NCI-H1048 (cell line): ENCODE results near the gene PCDHB14.
"Not testable (repeated sequence)": the region's sequence is repeated elsewhere in the genome, so short reads cannot be mapped to it uniquely, and the experiment has no call there.

Source experiments
- DNase-seq: peaks from one replicate; lab custom pipeline; 2025; lab: John Stamatoyannopoulos, UW

Gene PCDHB14

DNA sequence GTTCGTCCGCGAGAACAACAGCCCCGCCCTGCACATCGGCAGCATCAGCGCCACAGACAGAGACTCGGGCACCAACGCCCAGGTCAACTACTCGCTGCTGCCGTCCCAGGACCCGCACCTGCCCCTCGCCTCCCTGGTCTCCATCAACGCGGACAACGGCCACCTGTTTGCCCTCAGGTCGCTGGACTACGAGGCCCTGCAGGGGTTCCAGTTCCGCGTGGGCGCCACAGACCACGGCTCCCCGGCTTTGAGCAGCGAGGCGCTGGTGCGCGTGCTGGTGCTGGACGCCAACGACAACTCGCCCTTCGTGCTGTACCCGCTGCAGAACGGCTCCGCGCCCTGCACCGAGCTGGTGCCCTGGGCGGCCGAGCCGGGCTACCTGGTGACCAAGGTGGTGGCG, 12.9 kb upstream of the PCDHB14 start:
- DNase-seq = not testable (repeated sequence)

DNA sequence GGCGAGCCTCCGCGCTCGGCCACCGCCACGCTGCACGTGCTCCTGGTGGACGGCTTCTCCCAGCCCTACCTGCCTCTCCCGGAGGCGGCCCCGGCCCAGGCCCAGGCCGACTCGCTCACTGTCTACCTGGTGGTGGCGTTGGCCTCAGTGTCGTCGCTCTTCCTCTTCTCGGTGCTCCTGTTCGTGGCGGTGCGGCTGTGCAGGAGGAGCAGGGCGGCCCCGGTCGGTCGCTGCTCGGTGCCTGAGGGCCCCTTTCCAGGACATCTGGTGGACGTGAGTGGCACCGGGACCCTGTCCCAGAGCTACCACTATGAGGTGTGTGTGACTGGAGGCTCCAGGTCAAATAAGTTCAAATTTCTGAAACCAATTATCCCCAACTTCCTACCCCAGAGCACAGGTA, 12.3 kb upstream of the PCDHB14 start:
- DNase-seq = not testable (repeated sequence)

DNA sequence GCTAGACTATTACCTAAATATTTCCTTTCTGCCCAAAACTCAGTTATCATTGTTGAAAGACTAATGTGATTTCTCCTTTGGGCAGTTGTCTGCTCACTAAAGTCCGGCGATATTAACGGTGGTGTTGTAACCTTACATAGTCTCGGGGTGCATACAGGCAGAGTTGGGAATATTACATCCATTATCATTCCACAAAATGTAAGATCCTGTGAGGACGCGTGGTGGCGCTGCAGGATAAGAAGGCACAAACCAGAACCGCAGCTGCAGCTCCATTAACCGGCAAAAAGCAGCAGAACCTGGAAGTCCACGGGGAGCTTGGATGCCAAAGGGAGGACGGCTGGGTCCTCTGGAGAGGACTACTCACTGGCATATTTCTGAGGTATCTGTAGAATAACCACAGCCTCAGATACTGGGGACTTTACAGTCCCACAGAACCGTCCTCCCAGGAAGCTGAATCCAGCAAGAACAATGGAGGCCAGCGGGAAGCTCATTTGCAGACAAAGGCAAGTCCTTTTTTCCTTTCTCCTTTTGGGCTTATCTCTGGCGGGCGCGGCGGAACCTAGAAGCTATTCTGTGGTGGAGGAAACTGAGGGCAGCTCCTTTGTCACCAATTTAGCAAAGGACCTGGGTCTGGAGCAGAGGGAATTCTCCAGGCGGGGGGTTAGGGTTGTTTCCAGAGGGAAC, 9.3 kb upstream of the PCDHB14 start, which contains the start of gene PCDHB13:
Gene PCDHB13, plus strand, starts transcription at position 264 of the 684 bp plus-strand sequence. Its CDS starts 205 bp downstream, at position 469.
- not testable (repeated sequence) for DNase-seq

DNA sequence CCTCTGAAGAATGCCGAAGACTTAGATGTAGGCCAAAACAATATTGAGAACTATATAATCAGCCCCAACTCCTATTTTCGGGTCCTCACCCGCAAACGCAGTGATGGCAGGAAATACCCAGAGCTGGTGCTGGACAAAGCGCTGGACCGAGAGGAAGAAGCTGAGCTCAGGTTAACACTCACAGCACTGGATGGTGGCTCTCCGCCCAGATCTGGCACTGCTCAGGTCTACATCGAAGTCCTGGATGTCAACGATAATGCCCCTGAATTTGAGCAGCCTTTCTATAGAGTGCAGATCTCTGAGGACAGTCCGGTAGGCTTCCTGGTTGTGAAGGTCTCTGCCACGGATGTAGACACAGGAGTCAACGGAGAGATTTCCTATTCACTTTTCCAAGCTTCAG, 8.6 kb upstream of the PCDHB14 start:
- DNase-seq = not testable (repeated sequence)

DNA sequence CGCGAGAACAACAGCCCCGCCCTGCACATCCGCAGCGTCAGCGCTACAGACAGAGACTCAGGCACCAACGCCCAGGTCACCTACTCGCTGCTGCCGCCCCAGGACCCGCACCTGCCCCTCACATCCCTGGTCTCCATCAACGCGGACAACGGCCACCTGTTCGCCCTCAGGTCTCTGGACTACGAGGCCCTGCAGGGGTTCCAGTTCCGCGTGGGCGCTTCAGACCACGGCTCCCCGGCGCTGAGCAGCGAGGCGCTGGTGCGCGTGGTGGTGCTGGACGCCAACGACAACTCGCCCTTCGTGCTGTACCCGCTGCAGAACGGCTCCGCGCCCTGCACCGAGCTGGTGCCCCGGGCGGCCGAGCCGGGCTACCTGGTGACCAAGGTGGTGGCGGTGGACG, 7.6 kb upstream of the PCDHB14 start:
- DNase-seq = not testable (repeated sequence)

DNA sequence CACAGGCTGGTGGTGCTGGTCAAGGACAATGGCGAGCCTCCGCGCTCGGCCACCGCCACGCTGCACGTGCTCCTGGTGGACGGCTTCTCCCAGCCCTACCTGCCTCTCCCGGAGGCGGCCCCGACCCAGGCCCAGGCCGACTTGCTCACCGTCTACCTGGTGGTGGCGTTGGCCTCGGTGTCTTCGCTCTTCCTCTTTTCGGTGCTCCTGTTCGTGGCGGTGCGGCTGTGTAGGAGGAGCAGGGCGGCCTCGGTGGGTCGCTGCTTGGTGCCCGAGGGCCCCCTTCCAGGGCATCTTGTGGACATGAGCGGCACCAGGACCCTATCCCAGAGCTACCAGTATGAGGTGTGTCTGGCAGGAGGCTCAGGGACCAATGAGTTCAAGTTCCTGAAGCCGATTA, 7.1 kb upstream of the PCDHB14 start:
- DNase-seq = not testable (repeated sequence)

DNA sequence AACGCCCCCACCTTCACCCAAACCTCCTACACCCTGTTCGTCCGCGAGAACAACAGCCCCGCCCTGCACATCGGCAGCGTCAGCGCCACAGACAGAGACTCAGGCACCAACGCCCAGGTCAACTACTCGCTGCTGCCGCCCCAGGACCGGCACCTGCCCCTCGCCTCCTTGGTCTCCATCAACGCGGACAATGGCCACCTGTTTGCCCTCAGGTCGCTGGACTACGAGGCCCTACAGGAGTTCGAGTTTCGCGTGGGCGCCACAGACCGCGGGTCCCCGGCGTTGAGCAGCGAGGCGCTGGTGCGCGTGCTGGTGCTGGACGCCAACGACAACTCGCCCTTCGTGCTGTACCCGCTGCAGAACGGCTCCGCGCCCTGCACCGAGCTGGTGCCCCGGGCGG, 1.7 kb downstream of the PCDHB14 start:
- DNase-seq = not testable (repeated sequence)

DNA sequence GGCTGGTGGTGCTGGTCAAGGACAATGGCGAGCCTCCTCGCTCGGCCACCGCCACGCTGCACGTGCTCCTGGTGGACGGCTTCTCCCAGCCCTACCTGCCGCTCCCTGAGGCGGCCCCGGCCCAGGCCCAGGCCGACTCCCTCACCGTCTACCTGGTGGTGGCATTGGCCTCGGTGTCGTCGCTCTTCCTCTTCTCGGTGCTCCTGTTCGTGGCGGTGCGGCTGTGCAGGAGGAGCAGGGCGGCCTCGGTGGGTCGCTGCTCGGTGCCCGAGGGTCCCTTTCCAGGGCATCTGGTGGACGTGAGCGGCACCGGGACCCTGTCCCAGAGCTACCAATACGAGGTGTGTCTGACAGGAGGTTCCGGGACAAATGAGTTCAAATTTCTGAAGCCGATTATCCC, 2.3 kb downstream of the PCDHB14 start:
- DNase-seq = not testable (repeated sequence)

DNA sequence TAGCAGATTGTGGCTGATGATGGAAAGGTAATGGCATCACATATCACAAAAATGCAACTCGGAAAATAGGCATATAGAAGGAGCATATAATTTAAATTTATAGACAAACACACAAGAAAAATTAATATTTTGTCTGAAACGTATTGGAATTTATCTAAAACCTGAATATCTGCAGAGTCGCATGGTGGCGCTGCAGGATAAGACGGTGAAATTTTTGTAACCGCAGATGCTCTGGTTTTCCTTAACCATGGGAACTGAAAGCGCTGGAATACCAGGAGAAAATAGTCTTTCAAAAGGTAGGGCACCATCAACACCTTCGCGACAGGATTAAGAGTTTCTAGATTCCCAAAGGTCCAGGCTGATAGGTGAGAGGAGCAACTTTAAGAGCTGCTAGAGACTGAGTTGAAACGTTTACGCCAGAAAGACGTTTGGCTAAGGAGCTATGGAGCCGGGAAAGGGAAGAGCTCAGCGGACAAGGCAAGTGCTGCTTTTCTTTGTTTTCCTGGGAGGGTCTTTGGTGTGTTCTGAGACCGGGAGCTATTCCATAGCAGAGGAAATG, 11.0 kb downstream of the PCDHB14 start:
- no peak for DNase-seq

DNA sequence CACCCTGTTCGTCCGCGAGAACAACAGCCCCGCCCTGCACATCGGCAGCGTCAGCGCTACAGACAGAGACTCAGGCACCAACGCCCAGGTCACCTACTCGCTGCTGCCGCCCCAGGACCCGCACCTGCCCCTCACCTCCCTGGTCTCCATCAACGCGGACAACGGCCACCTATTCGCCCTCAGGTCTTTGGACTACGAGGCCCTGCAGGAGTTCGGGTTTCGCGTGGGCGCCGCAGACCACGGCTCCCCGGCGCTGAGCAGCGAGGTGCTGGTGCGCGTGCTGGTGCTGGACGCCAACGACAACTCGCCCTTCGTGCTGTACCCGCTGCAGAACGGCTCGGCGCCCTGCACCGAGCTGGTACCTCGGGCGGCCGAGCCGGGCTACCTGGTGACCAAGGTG, 12.8 kb downstream of the PCDHB14 start:
- not testable (repeated sequence) for DNase-seq

DNA sequence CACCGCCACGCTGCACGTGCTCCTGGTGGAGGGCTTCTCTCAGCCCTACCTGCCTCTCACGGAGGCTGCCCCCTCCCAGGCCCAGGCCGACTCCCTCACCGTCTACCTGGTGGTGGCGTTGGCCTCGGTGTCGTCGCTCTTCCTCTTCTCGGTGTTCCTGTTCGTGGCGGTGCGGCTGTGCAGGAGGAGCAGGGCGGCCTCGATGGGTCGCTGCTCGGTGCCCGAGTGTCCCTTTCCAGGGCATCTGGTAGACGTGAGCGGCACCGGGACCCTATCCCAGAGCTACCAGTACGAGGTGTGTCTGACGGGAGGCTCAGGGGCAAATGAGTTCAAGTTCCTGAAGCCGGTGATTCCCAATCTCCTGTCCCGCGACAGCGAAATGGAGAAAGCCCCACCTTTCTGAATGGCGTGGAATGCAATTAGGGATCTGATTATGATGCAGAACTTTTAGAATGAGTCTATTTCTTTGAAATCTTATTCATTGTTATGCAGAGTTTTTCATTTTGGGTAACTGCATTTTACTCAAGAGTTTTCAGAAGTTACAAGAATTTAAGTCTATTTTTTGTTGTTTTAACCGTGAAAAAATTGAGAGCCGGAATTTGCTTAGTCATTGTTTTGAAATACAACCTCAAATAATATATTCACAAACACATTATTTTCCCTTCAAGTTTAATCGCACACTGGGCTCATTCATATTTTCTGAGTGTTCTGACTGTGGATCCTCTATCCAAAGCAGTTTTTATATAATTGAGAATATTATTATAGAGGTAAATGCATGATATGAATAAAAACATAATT, 13.6 kb downstream of the PCDHB14 start:
- no peak for DNase-seq

DNA sequence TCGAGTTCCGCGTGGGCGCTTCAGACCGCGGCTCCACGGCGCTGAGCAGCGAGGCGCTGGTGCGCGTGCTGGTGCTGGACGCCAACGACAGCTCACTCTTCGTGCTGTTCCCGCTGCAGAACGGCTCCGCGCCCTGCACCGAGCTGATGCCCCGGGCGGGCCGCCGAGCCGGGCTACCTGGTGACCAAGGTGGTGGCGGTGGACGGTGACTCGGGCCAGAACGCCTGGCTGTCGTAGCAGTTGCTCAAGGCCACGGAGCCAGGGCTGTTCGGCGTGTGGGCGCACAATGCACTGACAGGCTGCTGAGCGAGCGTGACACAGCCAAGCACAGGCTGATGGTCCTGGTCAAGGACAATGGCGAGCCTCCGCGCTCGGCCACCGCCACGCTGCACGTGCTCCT, 18.4 kb downstream of the PCDHB14 start:
- DNase-seq = no peak

DNA sequence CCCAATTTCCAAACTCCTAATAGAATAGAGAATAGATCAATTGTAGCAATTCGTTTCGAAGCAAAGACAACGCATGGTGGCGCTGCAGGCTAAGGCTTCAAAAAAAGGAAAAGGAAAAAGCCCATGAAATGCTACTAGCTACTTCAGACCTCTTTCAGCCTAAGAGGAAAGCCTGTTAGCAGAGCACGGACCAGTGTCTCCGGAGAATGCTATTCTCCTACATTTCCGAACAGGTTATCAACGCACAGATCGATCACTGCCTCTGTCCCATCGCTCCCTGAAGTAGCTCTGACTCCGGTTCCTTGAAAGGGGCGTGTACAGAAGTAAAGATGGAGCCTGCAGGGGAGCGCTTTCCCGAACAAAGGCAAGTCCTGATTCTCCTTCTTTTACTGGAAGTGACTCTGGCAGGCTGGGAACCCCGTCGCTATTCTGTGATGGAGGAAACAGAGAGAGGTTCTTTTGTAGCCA, 22.1 kb downstream of the PCDHB14 start, which contains the start of gene PCDHB15:
Gene PCDHB15, plus strand, starts transcription at position 146 of the 468 bp plus-strand sequence. Its CDS starts 184 bp downstream, at position 330.
- DNase-seq = no peak

DNA sequence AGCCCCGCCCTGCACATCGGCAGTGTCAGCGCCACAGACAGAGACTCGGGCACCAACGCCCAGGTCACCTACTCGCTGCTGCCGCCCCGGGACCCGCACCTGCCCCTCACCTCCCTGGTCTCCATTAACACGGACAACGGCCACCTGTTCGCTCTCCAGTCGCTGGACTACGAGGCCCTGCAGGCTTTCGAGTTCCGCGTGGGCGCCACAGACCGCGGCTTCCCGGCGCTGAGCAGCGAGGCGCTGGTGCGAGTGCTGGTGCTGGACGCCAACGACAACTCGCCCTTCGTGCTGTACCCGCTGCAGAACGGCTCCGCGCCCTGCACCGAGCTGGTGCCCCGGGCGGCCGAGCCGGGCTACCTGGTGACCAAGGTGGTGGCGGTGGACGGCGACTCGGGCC, 23.8 kb downstream of the PCDHB14 start:
- not testable (repeated sequence) for DNase-seq

DNA sequence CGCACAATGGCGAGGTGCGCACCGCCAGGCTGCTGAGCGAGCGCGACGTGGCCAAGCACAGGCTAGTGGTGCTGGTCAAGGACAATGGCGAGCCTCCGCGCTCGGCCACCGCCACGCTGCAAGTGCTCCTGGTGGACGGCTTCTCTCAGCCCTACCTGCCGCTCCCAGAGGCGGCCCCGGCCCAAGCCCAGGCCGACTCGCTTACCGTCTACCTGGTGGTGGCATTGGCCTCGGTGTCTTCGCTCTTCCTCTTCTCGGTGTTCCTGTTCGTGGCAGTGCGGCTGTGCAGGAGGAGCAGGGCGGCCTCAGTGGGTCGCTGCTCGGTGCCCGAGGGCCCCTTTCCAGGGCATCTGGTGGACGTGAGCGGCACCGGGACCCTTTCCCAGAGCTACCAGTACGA, 24.3 kb downstream of the PCDHB14 start:
- DNase-seq = not testable (repeated sequence)

DNA sequence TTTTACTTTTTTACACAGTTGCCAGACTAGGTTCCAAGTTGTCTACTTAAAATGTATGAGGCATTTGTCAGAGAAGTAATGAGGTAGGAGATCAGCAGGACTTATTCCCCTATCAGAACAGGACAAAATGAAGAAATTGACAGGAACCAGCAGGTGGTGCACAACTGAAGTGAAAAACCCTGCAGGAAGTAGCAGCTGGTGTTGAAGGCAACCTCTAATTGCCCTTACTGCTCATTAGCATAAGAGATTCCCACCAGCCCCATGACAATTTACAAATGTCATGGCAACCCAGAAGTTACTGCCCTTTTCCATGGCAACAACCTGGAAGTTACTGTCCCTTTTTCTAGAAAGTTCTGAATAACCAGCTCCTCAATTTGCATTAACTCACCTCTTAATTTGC, 27.4 kb downstream of the PCDHB14 start:
- DNase-seq = no peak

DNA sequence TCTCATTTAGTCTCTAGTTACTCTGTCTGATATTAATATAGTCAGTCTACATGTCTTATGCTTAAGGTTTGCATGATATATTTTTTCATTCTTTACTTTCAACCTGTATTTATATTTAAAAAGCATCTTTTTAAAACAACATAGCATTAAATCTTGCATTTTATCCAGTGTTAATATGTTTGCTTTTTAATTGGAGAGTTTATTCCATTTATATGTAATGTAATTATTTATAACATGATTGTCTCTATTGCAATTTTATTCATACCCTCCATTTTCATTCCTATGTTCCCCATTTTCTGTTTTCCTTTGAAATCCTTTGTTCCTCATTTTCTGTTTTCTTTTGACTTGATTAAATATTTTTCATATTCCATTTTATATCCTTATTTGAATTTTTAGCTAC, 35.3 kb downstream of the PCDHB14 start:
- no peak for DNase-seq

DNA sequence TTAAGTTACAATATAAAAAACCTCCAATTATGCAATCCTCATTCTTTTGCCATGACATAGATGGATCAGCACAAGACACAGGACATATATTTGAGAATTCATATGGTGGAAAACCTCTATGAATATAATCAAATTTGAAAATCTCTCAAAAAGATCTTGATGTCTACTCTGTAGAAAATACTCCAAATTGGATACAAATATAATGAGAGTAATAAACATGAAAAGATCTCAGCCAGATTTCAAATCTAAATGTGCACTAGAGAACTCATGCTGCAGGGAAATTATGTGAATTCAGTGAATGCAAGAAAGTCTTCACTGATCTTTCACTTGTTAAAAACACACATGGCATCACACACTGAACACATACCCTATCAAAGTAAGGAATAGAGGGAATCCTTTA, 35.8 kb downstream of the PCDHB14 start:
- no peak for DNase-seq

DNA sequence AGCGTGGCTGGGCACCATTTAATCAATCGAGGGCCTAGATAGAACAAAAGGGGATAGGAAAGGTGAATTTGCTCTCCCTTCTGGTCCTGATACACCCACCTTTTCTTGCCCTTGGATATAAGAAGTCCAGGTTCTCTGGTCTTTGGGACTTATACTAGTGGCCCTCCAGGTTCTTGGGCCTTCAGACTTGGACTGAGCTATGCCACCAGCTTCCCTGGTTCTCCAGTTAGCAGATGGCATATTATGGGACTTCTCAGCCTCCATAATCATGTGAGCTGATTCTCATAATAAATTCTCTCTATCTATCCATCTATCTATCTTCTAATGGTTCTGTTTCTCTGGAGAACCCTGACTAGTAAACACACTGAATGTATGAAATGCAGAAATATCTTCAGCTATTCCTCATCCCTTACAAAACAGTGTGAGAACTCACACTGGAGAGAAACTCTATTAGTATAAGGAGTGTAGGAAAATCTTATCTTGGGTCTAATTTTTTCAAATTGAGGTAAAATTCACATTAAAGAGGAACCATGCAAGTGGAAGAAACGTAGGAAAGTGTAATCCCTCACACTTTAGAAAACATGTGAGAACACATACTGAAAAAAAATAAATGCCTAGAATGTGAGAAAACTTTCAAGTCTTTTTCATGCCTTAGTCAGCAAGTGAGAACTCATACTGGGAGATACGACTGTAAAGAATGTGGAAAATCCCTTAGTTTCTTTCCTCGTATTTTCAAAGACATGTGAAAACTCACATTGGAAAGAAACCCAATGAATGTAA, 37.5 kb downstream of the PCDHB14 start:
- DNase-seq = no peak

DNA sequence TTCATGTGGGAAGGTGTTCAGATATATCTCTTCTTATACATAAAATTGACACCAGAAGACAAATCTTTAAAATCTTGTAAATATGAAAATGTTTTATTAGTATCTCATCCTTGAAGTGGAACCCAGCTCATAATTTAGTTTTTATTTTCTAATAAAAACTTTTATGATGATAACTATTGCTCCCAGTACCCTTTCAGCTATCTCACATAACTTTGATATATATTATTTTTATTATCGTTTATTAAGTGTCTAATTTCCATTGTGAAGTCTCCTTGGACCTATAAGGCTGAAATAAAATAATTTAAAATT, 38.0 kb downstream of the PCDHB14 start:
- DNase-seq = no peak

DNA sequence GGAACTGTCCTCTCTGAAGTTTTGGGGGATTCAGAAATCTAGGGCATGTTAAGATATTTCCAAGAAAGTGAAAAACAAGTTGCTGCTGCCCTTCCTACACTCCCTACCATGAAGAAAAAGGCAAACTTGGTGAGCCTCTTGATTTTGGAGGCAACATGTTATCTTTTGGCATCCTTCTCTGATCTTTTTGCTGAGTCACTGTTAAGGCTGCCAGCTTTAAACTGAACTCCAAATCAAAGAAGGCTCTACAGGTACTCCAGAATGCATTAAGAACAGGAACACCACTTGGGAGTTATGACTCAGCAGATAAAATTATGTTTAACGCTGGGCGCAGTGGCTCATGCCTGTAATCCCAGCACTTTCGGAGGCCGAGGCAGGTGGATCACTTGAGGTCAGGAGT, 46.1 kb downstream of the PCDHB14 start:
- DNase-seq = no peak

DNA sequence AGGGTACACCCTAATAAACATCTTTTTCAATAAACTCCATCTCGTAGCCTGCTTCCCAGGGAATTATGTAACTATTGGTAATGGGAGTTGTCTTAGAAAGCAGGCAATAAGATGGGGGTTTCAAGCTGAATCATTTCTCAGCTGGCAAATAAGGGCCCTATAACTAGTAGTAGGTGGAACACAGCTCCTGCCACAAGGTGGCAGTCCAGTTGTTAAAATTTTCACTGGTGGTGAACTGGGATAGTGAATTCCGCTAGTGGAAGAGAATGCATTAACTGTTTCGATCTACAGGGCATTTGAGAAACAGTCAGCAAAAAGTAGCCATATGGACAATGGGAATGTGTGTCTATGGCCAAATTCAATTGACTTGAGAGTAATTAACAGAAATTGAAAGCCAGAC, 49.8 kb downstream of the PCDHB14 start:
- no peak for DNase-seq
